Naive B cell (primary cell): ENCODE measurements around the gene PRSS53. TPM values are rescaled to one million over a fixed set of nuclear protein-coding genes. Genes with fewer than 3 reads are reported as not detected.

Experiments used
- ATAC-seq, 2 donors: fragments of 150-1000 bp; cut with Tn5 transposase; 2 replicates each; pipeline ENCODE4 v1.10.0; 2021; ENCODE audit warnings: low read depth in 2 of 2, mild to moderate bottlenecking in 2 of 2, moderate library complexity in 2 of 2
- DNase-seq: peaks from one replicate; pipeline ENCODE4 v3.0.0; 2022
- H3K27ac Mint-ChIP-seq, 6 donors: one replicate each; pipeline ENCODE4 v1.8.0; 2020 to 2022; ENCODE audit warnings: mild to moderate bottlenecking in 6 of 6, mixed read lengths in 6 of 6, moderate library complexity in 5 of 6, inconsistent platforms in 2 of 6
- H3K27me3 Mint-ChIP-seq, 3 donors: one replicate each; pipeline ENCODE4 v1.8.0; 2021 to 2022; ENCODE audit warnings: mixed read lengths in 3 of 3, mild to moderate bottlenecking in 1 of 3
- H3K36me3 Mint-ChIP-seq, 2 donors: one replicate each; pipeline ENCODE4 v1.8.0; 2020 to 2022; ENCODE audit warnings: mixed read lengths in 2 of 2, inconsistent platforms in 1 of 2, mild to moderate bottlenecking in 1 of 2
- H3K4me1 Mint-ChIP-seq, 3 donors: one replicate each; pipeline ENCODE4 v1.8.0; 2020 to 2022; ENCODE audit warnings: mixed read lengths in 3 of 3, inconsistent platforms in 1 of 3, mild to moderate bottlenecking in 1 of 3, moderate library complexity in 1 of 3
- H3K4me3 Mint-ChIP-seq, 8 donors: one replicate each; pipeline ENCODE4 v1.8.0; 2020 to 2022; ENCODE audit warnings: mild to moderate bottlenecking in 8 of 8, mixed read lengths in 8 of 8, moderate library complexity in 8 of 8, inconsistent platforms in 2 of 8
- H3K9me3 Mint-ChIP-seq, 7 donors: one replicate each; pipeline ENCODE4 v1.8.0; 2020 to 2022; ENCODE audit warnings: mixed read lengths in 7 of 7, mild to moderate bottlenecking in 5 of 7, inconsistent platforms in 2 of 7, moderate library complexity in 1 of 7
- polyA plus RNA-seq, 6 donors: library from polyadenylated mRNA; unstranded; fragments of 300-500 nt; fragmentation: Illumina TruSeq; gene quantifications; one replicate each; pipeline ENCODE4 v1.2.3, GENCODE V29; 2021; ENCODE audit warnings: low read depth in 6 of 6

The PRSS53 gene
- polyA plus RNA-seq, 6 donors from 2014 or later, result 0.19 to 0.77 (median 0.50) TPM; not detected in 2

DNA sequence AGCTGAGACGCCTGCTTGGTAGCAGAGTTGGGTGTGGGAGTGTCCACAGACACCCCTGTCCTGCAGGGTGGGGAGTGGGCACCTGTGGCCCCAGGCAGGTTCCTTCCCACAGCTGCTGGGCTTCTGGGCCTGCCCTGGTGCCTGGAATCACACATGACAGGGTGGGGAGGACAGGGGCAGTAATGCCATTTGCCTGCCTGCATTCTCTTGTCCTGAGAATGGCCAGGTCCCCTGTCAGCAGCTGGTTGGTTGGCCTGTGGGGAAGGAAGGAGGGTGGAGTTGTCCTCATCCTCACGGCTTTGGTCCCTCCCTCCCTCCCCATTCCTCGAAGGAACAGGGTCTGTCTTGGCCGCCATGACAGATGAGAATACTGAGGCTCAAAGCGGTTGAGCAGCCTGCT lies 5.2 kb downstream of the PRSS53 start:
- H3K36me3 Mint-ChIP-seq, result no peaks in the 10 kb centered on the region
- H3K27ac Mint-ChIP-seq, result no peak overlapping the region
- no peaks in the 10 kb centered on the region for H3K9me3 Mint-ChIP-seq
- H3K27me3 Mint-ChIP-seq, result no peaks in the 10 kb centered on the region
- peaks cover 9 to 27% (median 12%) of the 10 kb centered on the region in 3 donors for H3K4me1 Mint-ChIP-seq
- ATAC-seq, result no peak
- DNase-seq, result no peak
- peak overlapping the region in 1 of 8 donors; percentile 15 for H3K4me3 Mint-ChIP-seq

DNA sequence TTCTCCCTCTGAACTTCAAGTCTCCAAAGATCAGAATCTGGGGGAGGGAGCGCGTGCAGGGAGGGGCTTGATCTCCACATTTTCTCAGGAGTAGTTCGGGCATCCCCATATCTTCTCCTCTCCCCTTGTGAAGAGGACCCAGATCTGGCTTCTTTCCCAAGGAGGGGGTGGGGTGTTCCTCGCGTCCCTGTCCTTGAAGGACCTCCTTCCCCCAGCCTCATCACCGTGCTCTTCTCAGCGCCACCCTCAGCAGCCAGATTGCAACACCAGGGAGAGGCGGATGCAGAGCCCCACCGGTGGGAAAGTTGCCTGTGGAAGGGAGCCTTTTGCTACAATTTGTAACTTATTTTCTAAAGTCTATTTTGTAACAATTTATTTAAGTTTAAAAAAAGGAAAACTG lies 5.7 kb downstream of the PRSS53 start:
- Mint-ChIP-seq H3K9me3 (no peaks in the 10 kb centered on the region), H3K4me3 (peak overlapping the region in 1 of 8 donors; percentile 15), H3K27ac (no peak overlapping the region), H3K4me1 (peaks cover 9 to 32% (median 15%) of the 10 kb centered on the region in 3 donors), H3K36me3 (peaks cover 0 to 5% of the 10 kb centered on the region in 2 donors), H3K27me3 (no peaks in the 10 kb centered on the region)
- no peak for DNase-seq
- ATAC-seq, result no peak

DNA sequence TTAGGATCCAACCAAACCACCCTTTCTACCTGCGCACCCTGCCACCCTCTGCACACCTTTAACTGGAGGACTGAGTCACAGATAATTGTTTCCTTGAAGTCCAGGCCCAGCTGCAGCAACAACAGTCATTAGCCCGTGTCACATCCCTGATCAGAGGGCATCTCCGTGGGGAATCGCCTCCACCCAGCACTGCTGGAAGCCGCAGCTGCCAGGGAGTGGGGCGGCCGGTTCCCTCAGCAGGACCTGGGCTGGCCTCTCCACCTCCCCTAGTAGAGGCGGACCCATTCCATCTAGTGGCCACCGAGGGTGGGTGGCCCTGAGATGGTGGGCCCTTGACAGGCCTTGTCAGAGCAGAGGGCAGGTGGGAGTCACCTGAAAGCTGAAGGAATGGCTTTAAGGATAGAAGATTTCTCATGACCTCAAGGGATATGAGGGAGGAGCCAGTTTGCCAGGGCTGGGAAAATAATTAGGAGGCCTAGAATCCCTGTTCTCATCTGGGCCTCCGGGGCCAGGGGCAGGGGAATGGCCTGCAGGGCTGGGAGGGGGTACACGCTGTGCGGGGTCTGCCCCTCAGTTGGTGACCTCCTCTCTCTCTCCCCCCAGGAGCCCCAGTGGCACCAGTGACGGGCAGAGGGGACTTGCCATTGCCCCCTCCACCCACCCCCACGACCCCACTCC lies 6.2 kb downstream of the PRSS53 start:
- ATAC-seq, result no peak
- peak overlapping the region in 3 of 6 donors; percentile 24 to 45 (median 29) for H3K27ac Mint-ChIP-seq
- no peak overlapping the region for H3K4me3 Mint-ChIP-seq

DNA sequence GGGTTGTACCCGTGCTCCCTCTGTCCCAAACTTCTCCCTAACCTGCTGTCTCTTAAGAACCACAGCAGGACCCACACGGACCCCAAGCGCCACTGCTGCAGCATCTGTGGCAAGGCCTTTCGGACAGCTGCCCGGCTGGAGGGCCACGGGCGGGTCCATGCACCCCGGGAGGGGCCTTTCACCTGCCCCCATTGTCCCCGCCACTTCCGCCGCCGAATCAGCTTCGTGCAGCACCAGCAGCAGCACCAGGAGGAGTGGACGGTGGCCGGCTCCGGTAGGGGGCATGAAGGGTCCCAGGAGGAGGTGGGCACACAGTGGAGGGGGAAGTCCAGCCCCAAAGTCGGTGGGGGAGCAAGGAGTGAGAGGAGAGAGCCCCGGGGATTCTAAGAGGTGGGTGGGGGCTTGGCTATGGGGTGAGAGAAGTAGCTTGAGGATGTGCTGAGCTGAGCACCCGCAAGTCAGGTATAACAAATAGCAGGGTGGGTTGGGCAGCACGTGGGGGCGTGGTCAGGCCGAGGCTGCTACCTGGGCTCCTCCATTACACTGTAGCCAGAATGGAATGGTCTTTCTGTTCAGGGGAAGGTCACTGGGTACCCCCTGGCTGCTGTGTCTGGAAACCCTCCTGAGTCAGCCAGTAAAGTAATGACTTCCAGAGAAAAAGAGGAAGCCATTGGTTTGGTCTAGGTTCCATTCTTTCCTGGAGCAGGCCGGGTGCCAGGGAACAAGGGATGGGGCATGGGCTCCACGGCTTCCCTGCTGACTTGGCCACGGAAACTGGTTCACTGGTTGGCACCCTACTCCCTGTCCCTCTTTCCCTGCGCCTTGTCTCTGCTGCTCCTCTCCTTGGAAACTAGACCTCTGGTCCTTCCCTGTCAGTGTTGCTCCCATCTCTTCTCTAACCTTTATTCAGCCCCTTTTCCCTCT lies 7.1 kb downstream of the PRSS53 start:
- Mint-ChIP-seq H3K9me3 (no peaks in the 10 kb centered on the region), H3K4me3 (peak overlapping the region in 1 of 8 donors; percentile 42), H3K36me3 (peaks cover 0 to 10% of the 10 kb centered on the region in 2 donors), H3K4me1 (peaks cover 9 to 37% (median 22%) of the 10 kb centered on the region in 3 donors), H3K27me3 (no peaks in the 10 kb centered on the region), H3K27ac (peak overlapping the region in 1 of 6 donors; percentile 45)
- DNase-seq, result no peak
- no peak for ATAC-seq

More for the DNA sequence above, 6.2 kb downstream of the PRSS53 start:
- no peak for DNase-seq
- peaks cover 9 to 37% (median 21%) of the 10 kb centered on the region in 3 donors for H3K4me1 Mint-ChIP-seq
- H3K9me3 Mint-ChIP-seq, result no peaks in the 10 kb centered on the region
- H3K27me3 Mint-ChIP-seq, result no peaks in the 10 kb centered on the region
- peaks cover 0 to 10% of the 10 kb centered on the region in 2 donors for H3K36me3 Mint-ChIP-seq

DNA sequence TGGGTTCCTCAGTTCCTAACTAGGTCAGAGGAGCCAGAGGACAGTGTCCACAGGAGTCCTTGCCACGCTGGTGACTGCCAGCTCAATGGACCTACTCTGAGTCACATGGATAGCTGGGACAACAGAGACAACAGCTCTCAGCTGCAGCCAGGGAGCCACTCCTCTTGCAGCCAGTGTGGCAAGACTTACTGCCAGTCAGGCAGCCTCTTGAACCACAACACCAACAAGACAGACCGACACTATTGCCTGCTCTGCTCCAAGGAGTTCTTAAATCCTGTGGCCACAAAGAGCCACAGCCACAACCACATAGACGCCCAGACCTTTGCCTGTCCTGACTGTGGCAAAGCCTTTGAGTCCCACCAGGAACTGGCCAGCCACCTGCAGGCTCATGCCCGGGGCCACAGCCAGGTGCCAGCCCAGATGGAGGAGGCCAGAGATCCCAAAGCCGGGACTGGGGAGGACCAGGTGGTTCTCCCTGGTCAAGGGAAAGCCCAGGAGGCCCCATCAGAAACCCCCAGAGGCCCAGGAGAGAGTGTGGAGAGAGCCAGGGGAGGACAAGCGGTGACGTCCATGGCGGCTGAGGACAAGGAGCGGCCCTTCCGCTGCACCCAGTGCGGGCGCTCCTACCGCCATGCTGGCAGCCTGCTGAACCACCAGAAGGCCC lies 7.9 kb downstream of the PRSS53 start:
- no peak for DNase-seq
- H3K27ac Mint-ChIP-seq, result peak overlapping the region in 1 of 6 donors; percentile 63
- ATAC-seq, result no peak

DNA sequence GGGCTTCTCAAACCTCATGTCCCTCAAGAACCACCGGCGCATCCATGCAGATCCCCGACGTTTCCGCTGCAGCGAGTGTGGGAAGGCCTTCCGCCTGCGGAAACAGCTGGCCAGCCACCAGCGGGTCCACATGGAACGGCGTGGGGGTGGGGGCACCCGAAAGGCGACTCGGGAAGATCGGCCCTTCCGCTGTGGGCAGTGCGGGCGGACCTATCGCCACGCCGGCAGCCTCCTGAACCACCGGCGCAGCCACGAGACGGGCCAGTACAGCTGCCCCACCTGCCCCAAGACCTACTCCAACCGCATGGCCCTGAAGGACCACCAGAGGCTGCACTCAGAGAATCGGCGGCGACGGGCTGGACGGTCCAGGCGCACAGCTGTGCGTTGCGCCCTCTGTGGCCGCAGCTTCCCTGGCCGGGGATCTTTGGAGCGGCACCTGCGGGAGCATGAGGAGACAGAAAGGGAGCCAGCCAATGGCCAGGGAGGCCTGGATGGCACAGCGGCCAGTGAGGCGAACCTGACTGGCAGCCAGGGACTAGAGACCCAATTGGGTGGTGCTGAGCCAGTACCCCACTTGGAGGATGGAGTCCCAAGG lies 8.6 kb downstream of the PRSS53 start:
- DNase-seq, result no peak
- H3K36me3 Mint-ChIP-seq, result peaks cover 0 to 10% of the 10 kb centered on the region in 2 donors
- no peaks in the 10 kb centered on the region for H3K9me3 Mint-ChIP-seq
- H3K27me3 Mint-ChIP-seq, result no peaks in the 10 kb centered on the region
- ATAC-seq, result no peak
- peak overlapping the region in 4 of 6 donors; percentile 32 to 63 (median 58) for H3K27ac Mint-ChIP-seq
- peaks cover 6 to 47% (median 34%) of the 10 kb centered on the region in 3 donors for H3K4me1 Mint-ChIP-seq
- no peak overlapping the region for H3K4me3 Mint-ChIP-seq

More for the DNA sequence above, 7.9 kb downstream of the PRSS53 start:
- H3K36me3 Mint-ChIP-seq, result peaks cover 0 to 10% of the 10 kb centered on the region in 2 donors
- H3K9me3 Mint-ChIP-seq, result no peaks in the 10 kb centered on the region
- no peaks in the 10 kb centered on the region for H3K27me3 Mint-ChIP-seq
- peak overlapping the region in 2 of 8 donors; percentile 35 to 47 for H3K4me3 Mint-ChIP-seq
- H3K4me1 Mint-ChIP-seq, result peaks cover 5 to 39% (median 28%) of the 10 kb centered on the region in 3 donors

DNA sequence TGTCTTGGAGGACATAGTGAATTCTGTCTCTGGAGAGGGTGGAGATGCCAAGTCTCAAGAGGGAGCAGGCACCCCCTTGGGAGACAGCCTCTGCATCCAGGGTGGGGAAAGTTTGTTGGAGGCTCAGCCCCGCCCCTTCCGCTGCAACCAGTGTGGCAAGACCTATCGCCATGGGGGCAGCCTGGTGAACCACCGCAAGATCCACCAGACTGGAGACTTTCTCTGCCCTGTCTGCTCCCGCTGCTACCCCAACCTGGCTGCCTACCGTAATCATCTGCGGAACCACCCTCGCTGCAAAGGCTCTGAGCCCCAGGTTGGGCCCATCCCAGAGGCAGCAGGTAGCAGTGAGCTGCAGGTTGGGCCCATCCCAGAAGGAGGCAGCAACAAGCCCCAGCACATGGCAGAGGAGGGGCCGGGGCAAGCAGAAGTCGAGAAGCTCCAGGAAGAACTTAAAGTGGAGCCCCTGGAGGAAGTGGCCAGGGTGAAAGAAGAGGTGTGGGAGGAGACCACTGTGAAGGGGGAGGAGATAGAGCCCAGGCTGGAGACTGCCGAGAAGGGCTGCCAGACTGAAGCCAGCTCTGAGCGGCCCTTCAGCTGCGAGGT lies 9.3 kb downstream of the PRSS53 start:
- Mint-ChIP-seq H3K9me3 (no peaks in the 10 kb centered on the region), H3K4me1 (peaks cover 13 to 54% (median 41%) of the 10 kb centered on the region in 3 donors)

DNA sequence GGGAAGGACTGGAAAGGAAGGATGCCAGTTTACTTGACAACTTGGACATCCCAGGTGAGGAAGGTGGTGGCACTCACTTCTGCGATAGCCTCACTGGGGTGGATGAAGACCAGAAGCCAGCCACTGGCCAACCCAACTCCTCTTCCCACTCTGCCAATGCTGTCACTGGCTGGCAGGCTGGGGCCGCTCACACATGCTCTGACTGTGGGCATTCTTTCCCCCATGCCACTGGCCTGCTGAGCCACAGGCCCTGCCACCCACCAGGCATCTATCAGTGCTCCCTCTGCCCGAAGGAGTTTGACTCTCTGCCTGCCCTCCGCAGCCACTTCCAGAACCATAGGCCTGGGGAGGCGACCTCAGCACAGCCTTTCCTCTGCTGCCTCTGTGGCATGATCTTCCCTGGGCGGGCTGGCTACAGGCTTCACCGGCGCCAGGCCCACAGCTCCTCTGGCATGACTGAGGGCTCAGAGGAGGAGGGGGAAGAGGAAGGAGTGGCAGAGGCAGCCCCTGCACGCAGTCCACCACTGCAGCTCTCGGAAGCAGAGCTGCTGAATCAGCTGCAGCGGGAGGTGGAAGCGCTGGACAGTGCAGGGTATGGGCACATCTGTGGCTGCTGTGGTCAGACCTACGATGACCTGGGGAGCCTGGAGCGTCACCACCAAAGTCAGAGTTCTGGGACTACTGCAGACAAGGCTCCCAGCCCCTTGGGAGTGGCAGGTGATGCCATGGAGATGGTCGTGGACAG lies 10.0 kb downstream of the PRSS53 start:
- Mint-ChIP-seq H3K27me3 (no peaks in the 10 kb centered on the region), H3K9me3 (no peaks in the 10 kb centered on the region), H3K27ac (peak overlapping the region in 1 of 6 donors; percentile 87), H3K4me3 (no peak overlapping the region), H3K36me3 (peaks cover 0 to 10% of the 10 kb centered on the region in 2 donors), H3K4me1 (peaks cover 14 to 56% (median 41%) of the 10 kb centered on the region in 3 donors)
- DNase-seq, result no peak
- ATAC-seq, result no peak

More for the DNA sequence above, 9.3 kb downstream of the PRSS53 start:
- DNase-seq (no peak), ATAC-seq (no peak)
- H3K4me3 Mint-ChIP-seq, result no peak overlapping the region
- H3K36me3 Mint-ChIP-seq, result peaks cover 0 to 10% of the 10 kb centered on the region in 2 donors
- H3K27me3 Mint-ChIP-seq, result no peaks in the 10 kb centered on the region
- H3K27ac Mint-ChIP-seq, result peak overlapping the region in 1 of 6 donors; percentile 32

DNA sequence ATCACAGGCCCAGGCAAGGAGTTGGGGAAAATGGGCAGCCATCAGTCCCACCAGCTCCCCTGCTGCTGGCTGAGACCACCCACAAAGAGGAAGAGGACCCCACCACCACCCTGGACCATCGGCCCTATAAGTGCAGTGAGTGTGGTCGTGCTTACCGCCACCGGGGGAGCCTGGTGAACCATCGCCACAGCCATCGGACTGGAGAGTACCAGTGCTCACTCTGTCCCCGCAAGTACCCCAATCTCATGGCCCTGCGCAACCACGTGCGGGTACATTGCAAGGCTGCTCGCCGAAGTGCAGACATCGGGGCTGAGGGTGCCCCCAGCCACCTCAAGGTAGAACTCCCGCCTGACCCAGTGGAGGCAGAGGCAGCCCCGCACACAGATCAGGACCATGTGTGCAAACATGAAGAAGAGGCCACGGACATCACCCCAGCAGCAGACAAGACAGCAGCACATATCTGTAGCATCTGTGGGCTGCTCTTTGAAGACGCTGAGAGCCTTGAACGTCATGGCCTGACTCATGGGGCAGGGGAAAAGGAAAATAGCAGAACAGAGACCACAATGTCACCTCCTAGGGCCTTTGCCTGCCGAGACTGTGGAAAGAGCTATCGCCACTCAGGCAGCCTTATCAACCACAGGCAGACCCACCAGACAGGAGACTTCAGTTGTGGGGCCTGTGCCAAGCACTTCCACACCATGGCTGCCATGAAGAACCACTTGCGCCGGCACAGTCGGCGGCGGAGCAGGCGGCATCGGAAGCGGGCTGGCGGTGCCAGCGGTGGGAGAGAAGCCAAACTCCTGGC lies 10.9 kb downstream of the PRSS53 start:
- H3K36me3 Mint-ChIP-seq, result peaks cover 0 to 10% of the 10 kb centered on the region in 2 donors
- no peak for ATAC-seq
- H3K27me3 Mint-ChIP-seq, result no peaks in the 10 kb centered on the region
- DNase-seq, result no peak
- peak overlapping the region in 2 of 6 donors; percentile 47 to 87 for H3K27ac Mint-ChIP-seq
- no peaks in the 10 kb centered on the region for H3K9me3 Mint-ChIP-seq
- peak overlapping the region in 1 of 8 donors; percentile 27 for H3K4me3 Mint-ChIP-seq
- H3K4me1 Mint-ChIP-seq, result peaks cover 15 to 59% (median 43%) of the 10 kb centered on the region in 3 donors

DNA sequence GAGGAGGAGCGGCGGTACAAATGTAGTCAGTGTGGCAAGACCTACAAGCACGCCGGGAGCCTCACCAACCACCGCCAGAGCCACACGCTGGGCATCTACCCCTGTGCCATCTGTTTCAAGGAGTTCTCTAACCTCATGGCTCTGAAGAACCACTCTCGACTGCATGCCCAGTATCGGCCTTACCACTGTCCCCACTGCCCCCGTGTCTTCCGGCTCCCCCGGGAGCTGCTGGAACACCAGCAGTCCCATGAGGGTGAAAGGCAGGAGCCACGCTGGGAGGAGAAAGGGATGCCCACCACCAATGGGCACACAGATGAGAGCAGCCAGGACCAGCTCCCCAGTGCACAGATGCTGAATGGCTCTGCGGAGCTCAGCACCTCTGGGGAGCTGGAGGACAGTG lies 11.7 kb downstream of the PRSS53 start:
- Mint-ChIP-seq H3K27me3 (no peaks in the 10 kb centered on the region), H3K9me3 (no peaks in the 10 kb centered on the region), H3K36me3 (peaks cover 0 to 10% of the 10 kb centered on the region in 2 donors), H3K4me3 (peak overlapping the region in 2 of 8 donors; percentile 3 to 27), H3K27ac (peak overlapping the region in 1 of 6 donors; percentile 47), H3K4me1 (peaks cover 18 to 62% (median 48%) of the 10 kb centered on the region in 3 donors)
- no peak for ATAC-seq
- no peak for DNase-seq

DNA sequence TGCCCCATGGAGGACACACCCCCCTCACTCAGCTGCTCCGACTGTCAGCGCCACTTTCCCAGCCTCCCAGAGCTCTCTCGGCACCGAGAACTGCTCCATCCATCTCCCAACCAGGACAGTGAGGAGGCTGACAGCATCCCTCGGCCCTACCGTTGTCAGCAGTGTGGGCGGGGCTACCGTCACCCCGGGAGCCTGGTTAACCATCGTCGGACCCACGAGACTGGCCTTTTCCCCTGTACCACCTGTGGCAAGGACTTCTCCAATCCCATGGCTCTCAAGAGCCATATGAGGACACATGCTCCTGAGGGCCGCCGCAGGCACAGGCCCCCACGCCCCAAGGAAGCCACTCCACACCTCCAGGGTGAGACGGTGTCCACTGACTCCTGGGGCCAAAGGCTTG lies 12.4 kb downstream of the PRSS53 start:
- peaks cover 20 to 65% (median 49%) of the 10 kb centered on the region in 3 donors for H3K4me1 Mint-ChIP-seq
- H3K27me3 Mint-ChIP-seq, result no peaks in the 10 kb centered on the region
- H3K9me3 Mint-ChIP-seq, result no peaks in the 10 kb centered on the region
- DNase-seq (no peak), ATAC-seq (no peak)
- H3K27ac Mint-ChIP-seq, result peak overlapping the region in 3 of 6 donors; percentile 47 to 78 (median 58)
- peaks cover 0 to 10% of the 10 kb centered on the region in 2 donors for H3K36me3 Mint-ChIP-seq
- peak overlapping the region in 5 of 8 donors; percentile 5 to 90 (median 40) for H3K4me3 Mint-ChIP-seq
